Effector CD8-positive, alpha-beta T cell (primary cell): Measurements from ENCODE around the gene STMN3.

ENCODE experiments used
- DNase-seq: peaks from one replicate; lab custom pipeline; 2025; lab: John Stamatoyannopoulos, UW
- total RNA-seq, 4 experiments: gene quantifications; one replicate each; lab custom pipeline; 2026; lab: John Stamatoyannopoulos, UW

Gene STMN3
- total RNA-seq = 24.2 to 88.6 (median 53.4) reads per million in 4 experiments

GRCh38 chr20:63653041-63653973 lies at the start of gene STMN3:
STMN3 (minus strand) TSS chr20:63653424; CDS start chr20:63653345, 79 bp downstream.
- peak; percentile 57 for DNase-seq

DNA sequence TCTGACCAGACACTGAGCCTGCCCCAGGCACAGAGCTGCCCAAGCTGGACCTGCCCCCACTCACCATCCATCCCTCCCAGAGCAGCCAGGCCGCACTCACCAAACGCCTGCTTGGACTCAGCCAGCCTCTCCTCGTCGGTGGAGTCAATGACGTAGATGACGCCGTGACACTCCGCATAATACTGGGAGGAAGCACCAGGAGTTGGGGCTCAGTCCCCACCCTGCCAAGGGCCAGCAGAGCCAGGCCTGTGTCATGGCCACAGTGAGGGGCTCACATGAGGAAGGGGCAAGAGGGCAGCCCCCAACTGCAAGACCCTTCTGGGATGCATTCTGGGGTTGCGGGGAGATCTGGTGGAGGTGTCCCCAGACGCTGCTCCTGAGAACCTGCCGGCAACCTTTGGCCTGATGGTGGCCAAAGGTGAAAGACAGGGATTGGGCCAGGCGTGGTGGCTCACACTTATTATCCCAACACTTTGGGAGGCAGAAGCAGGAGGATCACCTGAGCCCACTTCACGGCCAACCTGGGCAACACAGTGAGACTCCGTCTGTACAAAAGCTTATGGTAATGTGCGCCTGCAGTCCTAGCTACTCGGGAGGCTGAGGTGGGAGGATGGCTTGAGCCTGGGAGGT lies 48.9 kb upstream of the STMN3 start:
- DNase-seq = no peak

DNA sequence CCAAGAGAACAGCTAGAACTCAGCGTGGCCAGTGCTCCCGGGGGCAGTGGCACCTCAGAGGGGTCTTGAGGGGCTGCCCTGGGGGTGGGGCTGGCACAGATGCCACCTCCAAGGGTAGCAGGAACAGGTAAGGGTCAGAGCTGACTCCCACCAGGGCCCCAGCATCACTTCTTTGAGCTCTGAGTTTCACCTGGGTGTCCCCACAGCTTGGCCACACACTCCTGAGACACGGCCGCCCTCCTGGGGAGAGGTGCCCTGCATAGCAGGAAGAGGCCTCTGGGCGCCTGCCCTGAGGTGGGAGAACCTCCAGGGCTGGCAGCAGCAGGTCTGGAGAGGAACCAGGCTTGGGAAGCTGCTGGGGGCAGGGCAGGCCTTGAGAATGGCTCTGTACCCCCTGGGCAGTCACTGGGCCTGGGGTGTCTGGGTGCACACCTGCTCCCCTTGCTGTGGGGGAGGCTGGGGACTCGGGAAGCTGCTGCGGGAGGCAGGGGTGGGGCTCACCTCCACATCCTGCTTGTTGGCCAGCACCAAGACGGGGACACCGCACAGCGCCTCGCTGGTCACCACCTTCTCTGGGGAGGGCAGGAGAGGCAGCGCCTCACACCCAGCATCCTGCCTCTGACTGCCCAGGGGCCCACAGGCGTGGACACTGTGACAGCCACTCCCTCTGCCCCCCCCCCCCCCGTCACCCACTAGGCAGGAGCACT lies 48.3 kb upstream of the STMN3 start:
- no peak for DNase-seq

DNA sequence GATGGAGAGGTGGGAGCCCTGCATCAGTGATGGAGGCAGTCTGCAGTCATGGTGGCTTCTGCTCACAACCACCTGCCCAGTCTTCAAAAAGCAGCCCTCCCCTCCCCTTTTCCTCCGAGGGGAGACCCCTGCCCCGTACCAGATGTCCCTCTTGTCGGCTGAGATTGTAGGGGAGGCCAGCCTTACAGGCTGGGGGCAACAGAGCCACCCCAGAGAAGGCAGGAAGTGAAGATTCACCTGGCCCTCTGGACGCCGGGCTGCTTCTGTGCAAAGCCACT lies 47.8 kb upstream of the STMN3 start:
- DNase-seq = no peak

- no peak for DNase-seq
Observed at GRCh38 chr20:63700199-63701050, 47.2 kb upstream of the STMN3 start.

DNA sequence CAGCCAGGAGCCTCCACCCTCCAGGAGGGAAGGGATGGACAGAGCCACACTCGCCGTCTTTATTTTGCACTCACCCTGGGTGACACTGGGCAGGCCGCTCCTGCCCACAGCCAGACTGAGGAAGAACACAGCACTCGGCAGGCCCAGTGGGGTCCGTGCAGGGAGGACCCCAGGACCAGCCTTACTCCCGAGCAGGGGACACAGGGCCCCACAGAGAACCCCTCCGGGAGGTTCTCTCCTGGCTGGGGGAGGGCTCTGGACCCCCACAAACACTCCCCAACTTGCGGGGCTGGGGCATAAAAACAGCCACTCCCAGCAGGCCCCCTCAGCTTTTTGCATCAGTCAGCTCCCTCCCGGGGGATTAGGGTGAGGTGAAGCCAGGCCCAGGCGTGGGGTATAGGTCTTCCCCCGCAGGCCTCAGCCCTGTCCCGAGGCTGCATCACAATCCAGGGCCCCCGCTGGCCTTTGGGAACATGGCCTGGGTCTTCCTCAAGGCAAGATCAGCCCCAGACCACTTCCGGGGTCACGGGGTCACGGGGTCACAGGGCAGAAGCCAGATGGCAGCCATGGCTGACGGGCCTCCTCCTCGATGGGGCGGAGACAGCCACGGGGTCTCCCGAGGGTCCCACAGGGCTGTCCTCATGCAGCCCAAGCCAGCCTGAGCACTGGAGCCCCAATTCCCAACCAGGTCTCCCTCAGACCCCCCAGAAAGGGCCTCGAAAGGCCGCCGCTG lies 46.4 kb upstream of the STMN3 start:
- DNase-seq = no peak

GRCh38 chr20:63698739-63699465 lies 45.7 kb upstream of the STMN3 start:
- DNase-seq = no peak

DNA sequence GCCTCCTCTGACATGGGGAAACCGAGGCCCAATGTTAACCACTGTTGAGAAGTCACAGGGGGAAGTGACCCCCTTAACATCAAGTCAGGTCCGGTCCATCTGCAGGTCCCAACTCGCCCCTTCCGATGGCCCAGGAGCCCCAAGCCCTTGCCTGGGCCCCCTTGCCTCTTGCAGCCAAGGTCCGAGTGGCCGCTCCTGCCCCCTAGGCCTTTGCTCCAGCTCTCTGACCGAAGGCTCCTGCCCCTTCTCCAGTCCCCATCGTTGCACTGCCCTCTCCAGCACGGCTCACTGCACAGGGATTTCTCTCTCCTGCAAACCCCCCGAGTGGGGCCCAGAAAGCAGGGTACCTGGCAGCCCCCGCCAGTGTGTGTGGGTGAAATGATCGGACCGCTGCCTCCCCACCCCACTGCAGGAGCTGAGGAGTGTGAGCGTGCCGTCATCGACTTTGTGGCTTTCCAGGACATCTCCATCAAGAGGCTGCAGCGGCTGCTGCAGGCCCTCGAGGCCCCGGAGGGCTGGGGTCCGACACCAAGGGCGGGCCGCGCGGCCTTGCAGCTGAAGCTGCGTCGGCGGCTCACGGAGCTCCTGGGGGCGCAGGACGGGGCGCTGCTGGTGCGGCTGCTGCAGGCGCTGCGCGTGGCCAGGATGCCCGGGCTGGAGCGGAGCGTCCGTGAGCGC lies 44.8 kb upstream of the STMN3 start:
- DNase-seq = no peak

DNA sequence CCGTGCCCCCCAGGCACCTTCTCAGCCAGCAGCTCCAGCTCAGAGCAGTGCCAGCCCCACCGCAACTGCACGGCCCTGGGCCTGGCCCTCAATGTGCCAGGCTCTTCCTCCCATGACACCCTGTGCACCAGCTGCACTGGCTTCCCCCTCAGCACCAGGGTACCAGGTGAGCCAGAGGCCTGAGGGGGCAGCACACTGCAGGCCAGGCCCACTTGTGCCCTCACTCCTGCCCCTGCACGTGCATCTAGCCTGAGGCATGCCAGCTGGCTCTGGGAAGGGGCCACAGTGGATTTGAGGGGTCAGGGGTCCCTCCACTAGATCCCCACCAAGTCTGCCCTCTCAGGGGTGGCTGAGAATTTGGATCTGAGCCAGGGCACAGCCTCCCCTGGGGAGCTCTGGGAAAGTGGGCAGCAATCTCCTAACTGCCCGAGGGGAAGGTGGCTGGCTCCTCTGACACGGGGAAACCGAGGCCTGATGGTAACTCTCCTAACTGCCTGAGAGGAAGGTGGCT lies 44.2 kb upstream of the STMN3 start:
- no peak for DNase-seq

DNA sequence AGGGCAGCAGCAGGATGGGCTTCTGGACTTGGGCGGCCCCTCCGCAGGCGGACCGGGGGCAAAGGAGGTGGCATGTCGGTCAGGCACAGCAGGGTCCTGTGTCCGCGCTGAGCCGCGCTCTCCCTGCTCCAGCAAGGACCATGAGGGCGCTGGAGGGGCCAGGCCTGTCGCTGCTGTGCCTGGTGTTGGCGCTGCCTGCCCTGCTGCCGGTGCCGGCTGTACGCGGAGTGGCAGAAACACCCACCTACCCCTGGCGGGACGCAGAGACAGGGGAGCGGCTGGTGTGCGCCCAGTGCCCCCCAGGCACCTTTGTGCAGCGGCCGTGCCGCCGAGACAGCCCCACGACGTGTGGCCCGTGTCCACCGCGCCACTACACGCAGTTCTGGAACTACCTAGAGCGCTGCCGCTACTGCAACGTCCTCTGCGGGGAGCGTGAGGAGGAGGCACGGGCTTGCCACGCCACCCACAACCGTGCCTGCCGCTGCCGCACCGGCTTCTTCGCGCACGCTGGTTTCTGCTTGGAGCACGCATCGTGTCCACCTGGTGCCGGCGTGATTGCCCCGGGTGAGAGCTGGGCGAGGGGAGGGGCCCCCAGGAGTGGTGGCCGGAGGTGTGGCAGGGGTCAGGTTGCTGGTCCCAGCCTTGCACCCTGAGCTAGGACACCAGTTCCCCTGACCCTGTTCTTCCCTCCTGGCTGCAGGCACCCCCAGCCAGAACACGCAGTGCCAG lies 43.6 kb upstream of the STMN3 start, which contains the start of gene TNFRSF6B:
Gene TNFRSF6B (plus strand): TSS at position 25 of the 729 bp plus-strand sequence. CDS start 116 bp downstream, at position 141.
- DNase-seq = no peak

- DNase-seq = peak; percentile 24
Observed at GRCh38 chr20:63696306-63696627, 43.0 kb upstream of the STMN3 start.

DNA sequence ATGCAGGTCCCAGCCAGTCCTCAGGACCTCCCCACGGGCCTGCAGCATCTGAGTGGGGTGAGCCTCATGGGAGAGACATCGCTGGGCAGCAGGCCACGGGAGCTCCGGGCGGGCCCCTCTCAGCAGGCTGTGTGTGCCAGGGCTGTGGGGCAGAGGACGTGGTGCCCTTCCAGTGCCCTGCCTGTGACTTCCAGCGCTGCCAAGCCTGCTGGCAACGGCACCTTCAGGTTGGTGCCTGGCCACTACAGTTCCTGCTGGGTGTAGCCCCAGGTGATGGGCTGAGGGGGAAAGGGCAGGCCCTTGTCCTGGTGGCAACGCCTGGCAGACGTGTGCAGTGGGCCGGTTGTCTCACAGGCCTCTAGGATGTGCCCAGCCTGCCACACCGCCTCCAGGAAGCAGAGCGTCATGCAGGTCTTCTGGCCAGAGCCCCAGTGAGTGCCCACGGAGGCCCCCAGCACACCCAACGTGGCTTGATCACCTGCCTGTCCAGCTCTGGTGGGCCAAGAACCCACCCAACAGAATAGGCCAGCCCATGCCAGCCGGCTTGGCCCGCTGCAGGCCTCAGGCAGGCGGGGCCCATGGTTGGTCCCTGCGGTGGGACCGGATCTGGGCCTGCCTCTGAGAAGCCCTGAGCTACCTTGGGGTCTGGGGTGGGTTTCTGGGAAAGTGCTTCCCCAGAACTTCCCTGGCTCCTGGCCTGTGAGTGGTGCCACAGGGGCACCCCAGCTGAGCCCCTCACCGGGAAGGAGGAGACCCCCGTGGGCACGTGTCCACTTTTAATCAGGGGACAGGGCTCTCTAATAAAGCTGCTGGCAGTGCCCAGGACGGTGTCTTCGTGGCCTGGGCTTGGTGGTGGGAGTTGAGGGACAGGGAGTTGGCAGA lies 42.4 kb upstream of the STMN3 start:
- DNase-seq = no peak

DNA sequence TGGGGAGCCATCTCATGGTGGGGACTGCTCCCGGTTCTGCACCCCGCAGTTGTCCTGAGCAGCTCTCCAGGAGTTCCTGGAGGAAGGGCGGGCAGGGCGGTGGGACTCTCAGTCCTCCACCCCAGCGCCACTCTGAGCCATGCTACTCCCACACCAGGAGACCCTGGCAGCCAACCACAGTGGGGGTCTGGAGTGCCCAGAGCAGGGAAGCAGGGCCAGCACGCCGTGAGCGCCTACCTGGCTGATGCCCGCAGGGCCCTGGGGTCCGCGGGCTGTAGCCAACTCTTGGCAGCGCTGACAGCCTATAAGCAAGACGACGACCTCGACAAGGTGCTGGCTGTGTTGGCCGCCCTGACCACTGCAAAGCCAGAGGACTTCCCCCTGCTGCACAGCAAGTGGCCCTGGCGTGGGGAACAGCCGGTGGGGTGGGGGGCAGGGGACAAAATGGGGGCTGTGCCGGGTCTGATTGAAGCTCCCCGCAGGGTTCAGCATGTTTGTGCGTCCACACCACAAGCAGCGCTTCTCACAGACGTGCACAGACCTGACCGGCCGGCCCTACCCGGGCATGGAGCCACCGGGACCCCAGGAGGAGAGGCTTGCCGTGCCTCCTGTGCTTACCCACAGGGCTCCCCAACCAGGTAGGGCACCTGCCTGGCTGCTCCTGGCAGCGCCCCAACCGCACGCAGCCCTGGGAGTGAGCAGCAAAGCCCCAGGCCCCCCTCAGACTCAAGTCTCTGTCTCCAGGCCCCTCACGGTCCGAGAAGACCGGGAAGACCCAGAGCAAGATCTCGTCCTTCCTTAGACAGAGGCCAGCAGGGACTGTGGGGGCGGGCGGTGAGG lies 41.6 kb upstream of the STMN3 start:
- DNase-seq = no peak

GRCh38 chr20:63693733-63694583 lies 40.7 kb upstream of the STMN3 start:
- no peak for DNase-seq

GRCh38 chr20:63693083-63693732 lies 40.0 kb upstream of the STMN3 start:
- no peak for DNase-seq
